HG02970 (cell line): Measurements from ENCODE around the gene BLZF1.
A peak's percentile ranks its signal among the peaks of the same experiment; 100 is the strongest.
"Not testable (repeated sequence)": the region's sequence is repeated elsewhere in the genome, so short reads cannot be mapped to it uniquely, and the experiment has no call there.

Source experiments
- ATAC-seq: cut with Tn5 transposase; IDR thresholded peaks from one replicate; pipeline ENCODE4 v1.9.1; 2021; ENCODE audit warnings: mild to moderate bottlenecking, moderate library complexity, moderate number of reproducible peaks; ENCODE audit not compliant: unreplicated experiment, low FRiP score

BLZF1 gene

GRCh38 chr1:169367686-169368405, at the start of gene BLZF1, which contains the start of gene NME7:
TSS of gene BLZF1 (plus strand) at chr1:169368195. CDS start at chr1:169369523, 1,328 bp downstream.
TSS of gene NME7 (minus strand) at chr1:169367797. CDS start at chr1:169367710, 87 bp downstream.
- ATAC-seq, result peak; percentile 99

GRCh38 chr1:169318536-169319244, 49.3 kb upstream of the BLZF1 start:
- no peak for ATAC-seq

GRCh38 chr1:169321539-169321938, 46.5 kb upstream of the BLZF1 start:
- ATAC-seq, result no peak

DNA sequence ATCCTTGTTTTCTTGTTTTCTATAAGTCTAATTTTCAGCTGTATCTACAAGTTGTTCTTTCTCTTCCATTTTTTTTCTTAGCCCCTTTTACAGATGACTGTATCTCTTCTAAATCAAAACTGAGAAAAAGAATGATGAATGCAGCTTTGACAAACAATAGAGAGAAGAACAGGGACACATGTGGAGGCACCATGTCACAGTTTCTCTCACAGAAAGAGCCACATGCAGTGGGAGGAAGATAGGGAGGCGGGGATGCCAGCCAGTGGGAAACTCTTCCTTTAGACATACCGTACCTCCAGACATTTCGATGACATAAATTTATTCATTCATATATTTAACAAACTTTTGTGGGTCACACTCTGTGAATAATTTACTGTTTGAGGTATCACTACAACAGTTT, 45.9 kb upstream of the BLZF1 start:
- ATAC-seq, result no peak

DNA sequence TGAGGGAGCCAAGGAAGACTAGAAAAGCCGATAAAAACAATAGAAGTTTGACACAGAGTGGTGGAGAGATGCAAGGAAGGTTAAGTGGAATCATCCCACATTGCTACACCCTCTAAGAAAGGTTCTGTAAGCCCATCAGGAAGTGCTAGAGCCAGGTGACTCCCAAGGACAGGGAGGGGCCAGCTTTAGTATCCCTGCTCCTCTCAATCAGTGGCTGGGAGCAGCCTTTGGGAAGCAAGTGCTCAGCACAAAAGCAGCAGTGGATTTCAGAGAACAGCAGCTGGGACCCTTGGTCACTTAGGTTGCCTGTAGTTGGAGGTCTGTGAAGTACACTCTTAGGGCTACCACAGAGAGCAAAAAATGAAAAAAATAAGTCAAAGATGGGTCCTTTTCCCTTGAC, 42.9 kb upstream of the BLZF1 start:
- no peak for ATAC-seq

DNA sequence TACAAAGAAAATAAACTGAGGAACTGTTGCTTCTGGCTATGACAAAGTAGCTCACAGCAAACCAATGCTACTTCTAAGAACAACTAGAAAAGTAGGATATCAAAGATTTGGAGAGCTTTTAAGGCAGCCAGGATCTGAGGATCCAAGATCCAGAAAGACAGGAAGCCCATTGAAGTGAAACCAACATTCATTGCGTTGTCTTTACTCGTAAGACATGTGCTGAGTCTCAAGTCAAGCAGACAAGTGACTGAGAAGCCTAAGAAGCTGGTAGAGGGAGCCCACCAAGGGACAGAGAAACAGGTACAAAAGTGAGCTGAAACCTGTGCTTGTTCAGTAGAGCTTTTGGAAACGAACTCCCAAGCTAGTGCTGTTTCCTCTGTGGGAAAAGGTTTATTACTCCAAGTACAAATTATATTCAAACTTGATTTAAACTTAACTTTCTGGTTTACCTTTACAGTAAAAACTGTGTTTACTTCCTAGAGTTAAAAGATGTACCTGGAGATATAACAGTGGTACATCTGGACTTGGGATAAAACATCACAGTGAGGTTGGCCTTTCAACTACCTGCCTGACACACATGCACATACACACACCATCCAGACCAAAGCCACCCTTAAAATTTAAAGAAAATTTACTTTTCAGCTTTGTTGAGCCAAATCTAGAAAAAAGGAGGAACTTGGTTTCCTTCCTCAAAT, 41.6 kb upstream of the BLZF1 start:
- peak; percentile 28 for ATAC-seq

- peak; percentile 81 for ATAC-seq
Observed at GRCh38 chr1:169326956-169327268, 41.1 kb upstream of the BLZF1 start.

DNA sequence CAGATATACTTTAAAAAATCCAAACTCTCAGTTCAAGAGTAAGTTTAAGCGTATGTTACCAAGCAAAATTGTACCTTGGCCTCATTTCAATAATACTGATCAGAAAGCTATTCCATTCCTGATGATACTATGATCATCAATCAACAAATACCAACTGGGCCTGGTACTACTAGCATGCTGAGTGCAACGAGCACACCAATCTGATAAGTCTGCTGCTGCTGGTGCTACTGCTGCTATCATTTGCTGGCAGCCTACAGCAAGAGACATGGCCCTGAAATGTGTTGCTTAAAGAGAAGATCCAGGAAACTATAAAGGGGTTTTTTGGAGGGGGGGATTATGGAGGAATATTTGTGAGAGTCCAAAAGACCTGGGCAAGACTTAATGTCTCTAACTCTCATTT, 40.1 kb upstream of the BLZF1 start:
- no peak for ATAC-seq

GRCh38 chr1:169329383-169329782, 38.6 kb upstream of the BLZF1 start:
- ATAC-seq, result no peak

GRCh38 chr1:169330927-169331326, 37.1 kb upstream of the BLZF1 start:
- ATAC-seq, result no peak

DNA sequence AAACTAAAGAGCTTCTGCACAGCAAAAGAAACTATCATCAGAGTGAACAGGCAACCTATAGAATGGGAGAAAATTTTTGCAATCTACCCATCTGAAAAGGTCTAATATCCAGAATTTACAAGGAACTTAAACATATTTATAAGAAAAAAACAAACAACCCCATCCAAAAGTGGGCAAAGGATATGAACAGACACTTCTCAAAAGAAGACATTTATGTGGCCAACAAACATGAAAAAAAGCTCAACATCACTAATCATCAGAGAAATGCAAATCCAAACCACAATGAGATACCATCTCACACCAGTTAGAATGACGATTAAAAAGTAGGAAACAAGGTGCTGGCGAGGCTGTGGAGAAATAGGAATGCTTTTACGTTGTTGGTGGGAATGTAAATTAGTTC, 33.3 kb upstream of the BLZF1 start:
- not testable (repeated sequence) for ATAC-seq

DNA sequence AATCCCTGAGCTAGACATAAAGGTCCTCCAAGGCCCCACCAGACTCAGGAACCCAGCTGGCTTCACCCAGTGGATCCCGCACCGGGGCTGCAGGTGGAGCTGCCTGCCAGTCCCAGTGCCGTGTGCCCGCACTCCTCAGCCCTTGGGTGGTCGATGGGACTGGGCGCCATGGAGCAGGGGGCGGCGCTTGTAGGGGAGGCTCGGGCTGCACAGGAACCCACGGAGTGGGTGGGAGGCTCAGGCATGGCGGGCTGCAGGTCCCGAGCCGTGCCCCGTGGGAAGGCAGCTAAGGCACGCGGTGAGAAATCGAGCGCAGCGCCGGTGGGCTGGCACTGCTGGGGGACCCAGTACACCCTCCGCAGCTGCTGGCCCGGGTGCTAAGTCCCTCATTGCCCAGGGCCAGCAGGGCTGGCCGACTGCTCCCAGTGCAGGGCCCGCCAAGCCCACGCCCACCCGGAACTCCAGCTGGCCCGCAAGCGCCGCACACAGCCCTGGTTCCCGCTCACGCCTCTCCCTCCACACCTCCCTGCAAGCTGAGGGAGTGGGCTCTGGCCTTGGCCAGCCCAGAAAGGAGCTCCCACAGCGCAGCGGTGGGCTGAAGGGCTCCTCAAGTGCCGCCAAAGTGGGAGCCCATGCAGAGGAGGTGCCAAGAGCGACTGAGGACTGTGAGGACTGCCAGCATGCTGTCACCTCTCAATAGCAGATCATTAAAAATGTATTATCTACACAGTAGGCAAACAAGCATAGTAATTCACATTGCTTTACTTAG, 30.9 kb upstream of the BLZF1 start:
- ATAC-seq, result not testable (repeated sequence)

GRCh38 chr1:169338617-169339016, 29.4 kb upstream of the BLZF1 start:
- ATAC-seq, result no peak

GRCh38 chr1:169339773-169340172, 28.2 kb upstream of the BLZF1 start:
- ATAC-seq, result no peak

DNA sequence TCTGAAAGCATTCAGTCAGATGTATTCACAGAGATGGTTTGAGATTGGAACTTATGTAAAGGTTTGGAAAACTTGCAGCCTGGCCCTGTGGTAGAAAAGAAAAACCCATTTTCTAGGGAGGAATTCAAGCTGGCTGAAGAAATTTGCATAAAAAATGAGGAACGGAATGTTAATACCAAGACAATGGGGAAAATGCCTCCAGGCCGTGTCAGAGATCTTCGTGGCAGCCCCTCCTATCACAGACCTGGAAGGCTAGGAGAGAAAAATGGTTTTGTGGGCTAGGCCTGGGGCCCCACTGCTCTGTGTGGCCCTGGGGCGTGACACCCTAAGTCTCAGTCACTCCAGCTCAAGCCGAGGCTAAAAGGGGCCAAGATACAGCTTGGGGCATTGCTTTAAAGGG, 27.1 kb upstream of the BLZF1 start:
- no peak for ATAC-seq

GRCh38 chr1:169342096-169342495, 25.9 kb upstream of the BLZF1 start:
- not testable (repeated sequence) for ATAC-seq

GRCh38 chr1:169345511-169345910, 22.5 kb upstream of the BLZF1 start:
- ATAC-seq, result no peak

DNA sequence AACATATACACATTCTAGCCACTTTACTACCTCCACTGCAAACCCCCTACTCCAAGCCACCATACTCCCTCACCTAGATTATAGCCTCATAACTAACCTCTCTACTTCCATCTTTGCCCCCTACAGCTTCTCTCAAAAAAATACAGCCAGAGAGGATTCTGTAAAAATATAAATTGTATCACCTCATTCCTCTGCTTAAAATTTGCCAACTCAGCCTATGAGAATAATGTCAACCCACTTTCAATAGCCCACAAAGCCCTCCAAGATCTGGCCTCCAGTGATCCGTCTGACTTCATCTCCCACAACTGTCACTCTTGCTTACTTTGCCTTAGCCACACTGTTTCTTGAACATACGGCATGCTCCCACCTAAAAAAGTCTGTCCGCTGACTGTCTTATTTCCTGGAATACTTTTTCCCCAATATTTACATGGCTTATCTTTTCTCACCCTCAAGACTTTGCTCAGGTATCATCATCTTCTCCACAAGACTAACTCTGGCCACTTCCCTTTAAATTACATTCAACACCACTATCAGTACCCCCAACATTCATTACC, 21.9 kb upstream of the BLZF1 start:
- no peak for ATAC-seq

DNA sequence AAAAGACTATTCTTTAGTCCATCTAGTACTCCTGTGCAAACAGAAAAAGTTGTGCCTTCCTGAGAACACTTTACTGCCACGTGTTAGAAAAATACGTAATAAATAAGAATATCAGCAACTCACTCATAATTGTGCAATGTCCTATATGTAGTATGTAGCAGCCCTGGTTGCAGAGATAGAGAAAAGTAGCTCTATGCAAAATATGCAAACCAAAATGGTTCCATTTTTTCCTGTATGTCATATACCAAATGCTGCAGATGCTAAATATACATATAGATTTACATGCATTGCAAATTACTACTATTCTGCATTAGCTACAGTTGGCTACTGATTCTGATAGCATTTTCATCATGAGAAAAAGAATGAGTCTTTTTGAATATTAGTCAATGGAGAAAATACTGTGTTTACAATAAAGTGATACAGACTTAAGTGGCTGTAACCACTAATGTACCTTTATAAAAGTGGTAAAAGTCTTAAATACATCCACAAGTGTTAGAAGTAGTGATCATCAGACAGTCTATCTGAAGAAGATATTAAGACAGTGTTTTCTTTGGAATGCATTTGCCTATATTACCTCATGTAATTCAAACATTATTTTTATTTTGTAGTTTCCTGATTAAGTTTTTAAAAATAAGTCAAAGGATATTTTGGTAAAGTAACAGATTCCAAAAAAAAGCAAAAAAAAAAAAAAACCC, 20.2 kb upstream of the BLZF1 start:
- ATAC-seq, result no peak
